Endothelial cell of umbilical vein (primary cell): Measurements from ENCODE around the gene GATA3. TPM values are rescaled to one million over a fixed set of nuclear protein-coding genes. Genes with fewer than 3 reads are reported as not detected.
A peak's percentile ranks its signal among the peaks of the same experiment; 100 is the strongest.

ENCODE experiments used
- BruUV-seq: library from RNA; stranded (reverse); fragments of 400-500 nt; replicated peaks from 2 replicates; lab custom pipeline; 2021; lab: Mats Ljungman, UMichigan
- CTCF ChIA-PET: fragments of 300-600, 350-600 bp; sonication (Branson Sonifier 250); formaldehyde crosslinking; loops from one replicate; lab custom pipeline; 2021; ENCODE audit warnings: antibody characterized with exemption, inconsistent platforms; lab: Charles Lee
- POLR2A ChIA-PET: fragments of 300-600, 350-600 bp; sonication (Branson Sonifier 250); formaldehyde crosslinking; loops from one replicate; lab custom pipeline; 2021; ENCODE audit warnings: antibody characterized with exemption, inconsistent platforms; lab: Charles Lee
- DNase-seq: peaks from one replicate; pipeline ENCODE4 v3.0.0-alpha.2; 2011; ENCODE audit warnings: low read depth, low spot score
- FAIRE-seq: peaks from 2 replicates; lab custom pipeline; 2011; peaks lifted over from hg19 to GRCh38; lab: Jason Lieb, UNC
- H2AFZ ChIP-seq: 2 replicates; pipeline ENCODE4 v1.6.0; 2012; ENCODE audit warnings: low read depth, low read length, control low read depth, inconsistent platforms
- H3K27ac ChIP-seq: 2 replicates; pipeline ENCODE4 v1.5.1; 2011; ENCODE audit warnings: low read depth, mild to moderate bottlenecking, control low read depth, low read length, moderate library complexity; ENCODE audit not compliant: insufficient read depth
- H3K27me3 ChIP-seq, 2 experiments: 2 replicates each; pipeline versions ENCODE4 v1.6.0 to v1.6.1; 2011; ENCODE audit warnings: low read length in 2 of 2, mixed read lengths in 1 of 2; ENCODE audit not compliant: control insufficient read depth in 2 of 2, insufficient read depth in 2 of 2
- H3K36me3 ChIP-seq, 2 experiments: 2 replicates in 1 of 2; 3 replicates in 1 of 2; pipeline ENCODE4 v1.5.1; 2011; ENCODE audit warnings: low read length in 2 of 2, mild to moderate bottlenecking in 1 of 2, moderate library complexity in 1 of 2; ENCODE audit not compliant: control insufficient read depth in 2 of 2, insufficient read depth in 2 of 2; ENCODE audit errors: extremely low read depth in 1 of 2
- H3K4me1 ChIP-seq: 3 replicates; pipeline ENCODE4 v1.5.1; 2011; ENCODE audit warnings: mild to moderate bottlenecking, low read length; ENCODE audit not compliant: control insufficient read depth, insufficient read depth; ENCODE audit errors: extremely low read depth
- H3K4me2 ChIP-seq: 2 replicates; pipeline ENCODE4 v1.6.1; 2011; ENCODE audit warnings: low read length, control low read depth, mixed read lengths; ENCODE audit not compliant: insufficient read depth
- H3K4me3 ChIP-seq, 3 experiments: fragments of 200-600 bp in 1 of 3; sonication (generic), shearing (Covaris generic) in 1 of 3; replicated peaks in 1 of 3; 2 replicates each; pipeline ENCODE4 v1.5.1; 2011 to 2016; ENCODE audit warnings: control low read depth in 3 of 3, low read length in 3 of 3, mild to moderate bottlenecking in 2 of 3, inconsistent platforms in 1 of 3, low read depth in 1 of 3, moderate library complexity in 1 of 3; ENCODE audit not compliant: insufficient read depth in 1 of 3
- H3K79me2 ChIP-seq: 2 replicates; pipeline ENCODE4 v1.6.0; 2012; ENCODE audit warnings: low read length, inconsistent platforms; ENCODE audit not compliant: control insufficient read depth, insufficient read depth
- H3K9ac ChIP-seq: replicated peaks from 2 replicates; pipeline ENCODE3; 2011; ENCODE audit warnings: low read length, control low read depth; ENCODE audit not compliant: insufficient read depth; ENCODE audit errors: extremely low read depth
- H3K9me1 ChIP-seq: replicated peaks from 3 replicates; pipeline ENCODE4 v1.6.0; 2011; ENCODE audit warnings: mild to moderate bottlenecking, low read length; ENCODE audit not compliant: control insufficient read depth, insufficient read depth; ENCODE audit errors: extremely low read depth
- H3K9me3 ChIP-seq: replicated peaks from 2 replicates; pipeline ENCODE4 v1.5.1; 2012; ENCODE audit warnings: low read length, inconsistent platforms; ENCODE audit not compliant: control insufficient read depth, insufficient read depth
- H4K20me1 ChIP-seq: replicated peaks from 2 replicates; pipeline ENCODE3; 2011; ENCODE audit warnings: mild to moderate bottlenecking, low read length; ENCODE audit not compliant: control insufficient read depth, insufficient read depth; ENCODE audit errors: extremely low read depth
- GATA2 ChIP-seq: IDR thresholded peaks from 2 replicates; pipeline ENCODE4 v1.7.0; 2011; ENCODE audit warnings: low read depth, mild to moderate bottlenecking, moderate library complexity, mixed read lengths, low read length; ENCODE audit not compliant: insufficient read length, insufficient read depth
- JUN ChIP-seq: IDR thresholded peaks from 2 replicates; pipeline ENCODE4 v1.6.1; 2011; ENCODE audit warnings: borderline replicate concordance, low read depth; ENCODE audit not compliant: insufficient read length, insufficient read depth
- POLR2AphosphoS5 ChIP-seq: IDR thresholded peaks from 2 replicates; pipeline ENCODE4 v1.6.1; 2012; ENCODE audit warnings: low read depth, mild to moderate bottlenecking, control low read depth, low read length, moderate library complexity; ENCODE audit not compliant: insufficient read depth
- dilution Hi-C: fragments of 300-500 bp; cut with MboI; formaldehyde crosslinking; loops from one replicate; pipeline ENCODE4 v1.15.0; 2019; ENCODE audit warnings: low sequenced_read_pairs; ENCODE audit not compliant: extremely low pct_ligation_motif_present
- intact Hi-C: fragments of 100-400 bp; cut with micrococcal nuclease; formaldehyde crosslinking; loops from one replicate; pipeline ENCODE4 v1.10.0; 2022
- polyA plus RNA-seq, 4 experiments: library from polyadenylated mRNA; depleted of rRNA in 3 of 4; stranded (reverse) in 3 of 4; unstranded in 1 of 4; fragments of >200 nt; gene quantifications; 2 replicates each; pipeline versions ENCODE4 v1.2.1 to v1.2.3, GENCODE V29; 2011 to 2012; ENCODE audit warnings: missing spikeins in 1 of 4
- total RNA-seq: library from RNA; stranded (reverse); gene quantifications from 2 replicates; pipeline ENCODE4 v1.2.3, GENCODE V29; 2021

The GATA3 gene
- total and polyA plus RNA-seq, 2 donors (not counting 3 experiments of a cell fraction or from before 2014, with no cell fraction given): 9.3 to 33.0 TPM

DNA sequence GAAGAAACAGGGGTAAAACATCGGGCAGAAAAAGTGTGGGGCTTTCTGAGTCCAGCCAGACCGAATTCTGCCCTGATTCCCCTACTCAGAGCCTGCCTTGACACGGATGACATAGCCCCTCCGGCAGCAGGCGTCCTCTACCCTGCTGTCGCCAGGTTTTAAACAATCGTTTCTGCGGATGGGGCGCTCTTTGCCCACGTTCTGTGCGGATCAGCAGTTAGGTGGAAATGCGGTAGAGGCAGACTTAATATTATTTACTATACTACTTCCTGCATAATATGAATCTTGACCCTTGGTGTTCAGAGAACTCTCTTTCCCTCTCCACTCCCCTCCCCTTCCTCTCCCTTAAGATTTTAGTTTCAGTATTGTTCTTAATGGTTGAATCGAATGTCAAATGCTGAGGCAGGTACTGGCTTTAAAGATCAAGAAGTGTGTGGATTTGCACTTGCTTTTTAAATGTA, 2.4 kb downstream of the GATA3 start:
- no peaks in the 10 kb centered on the region for H3K27me3 ChIP-seq
- FAIRE-seq (peak; percentile 82), DNase-seq (peak; percentile 71)
- H3K9me3 ChIP-seq: no peaks in the 10 kb centered on the region
- H3K79me2 ChIP-seq: peaks cover 78% of the 10 kb centered on the region
- ChIA-PET CTCF (interaction anchor here (2.3 kb wide), 1 partner anchor 185 kb away, joined by 9 read pairs; no protein-coding TSS in a partner anchor), POLR2A (no interaction called here)
- H3K9ac ChIP-seq: peak overlapping the region; percentile 77
- TF ChIP-seq GATA2: no peak
- peak overlapping the region; percentile 81 to 95 (median 91) for H3K4me3 ChIP-seq
- no TSS peak for BruUV-seq
- H3K9me1 ChIP-seq: no peaks in the 10 kb centered on the region
- H4K20me1 ChIP-seq: no peaks in the 10 kb centered on the region
- dilution Hi-C loops: no loop called here
- peak overlapping the region; percentile 88 for H3K4me2 ChIP-seq
- H3K27ac ChIP-seq: peak overlapping the region; percentile 79
- intact Hi-C loops: loop anchor here (1.0 to 10.0 kb wide), 3 partner anchors 8 to 1018 kb away; no protein-coding TSS in a partner anchor
- peaks cover 0 to 17% of the 10 kb centered on the region in 2 experiments for H3K36me3 ChIP-seq
- H2AFZ ChIP-seq: no peak overlapping the region
- H3K4me1 ChIP-seq: peaks cover 56% of the 10 kb centered on the region

GRCh38 chr10:8057636-8058273, 3.3 kb downstream of the GATA3 start:
- DNase-seq: peak; percentile 61
- H3K27ac ChIP-seq: peak overlapping the region; percentile 79
- TF ChIP-seq JUN (no peak), POLR2AphosphoS5 (peak; percentile 21)
- dilution Hi-C loops (no loop called here), intact Hi-C loops (loop anchor here (1.0 to 10.0 kb wide), 3 partner anchors 8 to 1017 kb away; no protein-coding TSS in a partner anchor)
- no peak overlapping the region for H2AFZ ChIP-seq
- H3K27me3 ChIP-seq: no peaks in the 10 kb centered on the region
- H3K79me2 ChIP-seq: peaks cover 83% of the 10 kb centered on the region
- no TSS peak for BruUV-seq
- FAIRE-seq: peak; percentile 76
- H3K4me2 ChIP-seq: peak overlapping the region; percentile 88
- no peaks in the 10 kb centered on the region for H3K9me1 ChIP-seq
- H3K9me3 ChIP-seq: no peaks in the 10 kb centered on the region
- H3K36me3 ChIP-seq: peaks cover 0 to 19% of the 10 kb centered on the region in 2 experiments
- peak overlapping the region; percentile 77 for H3K9ac ChIP-seq
- ChIA-PET POLR2A (no interaction called here), CTCF (interaction anchor here (0.8 to 2.3 kb wide), 3 partner anchors 8 to 186 kb away, joined by 4 to 9 read pairs (median 4); no protein-coding TSS in a partner anchor)
- peaks cover 56% of the 10 kb centered on the region for H3K4me1 ChIP-seq
- peak overlapping the region; percentile 81 to 95 (median 91) for H3K4me3 ChIP-seq
- no peaks in the 10 kb centered on the region for H4K20me1 ChIP-seq
